ENCODE data around the gene FIBCD1.

The FIBCD1 gene

DNA sequence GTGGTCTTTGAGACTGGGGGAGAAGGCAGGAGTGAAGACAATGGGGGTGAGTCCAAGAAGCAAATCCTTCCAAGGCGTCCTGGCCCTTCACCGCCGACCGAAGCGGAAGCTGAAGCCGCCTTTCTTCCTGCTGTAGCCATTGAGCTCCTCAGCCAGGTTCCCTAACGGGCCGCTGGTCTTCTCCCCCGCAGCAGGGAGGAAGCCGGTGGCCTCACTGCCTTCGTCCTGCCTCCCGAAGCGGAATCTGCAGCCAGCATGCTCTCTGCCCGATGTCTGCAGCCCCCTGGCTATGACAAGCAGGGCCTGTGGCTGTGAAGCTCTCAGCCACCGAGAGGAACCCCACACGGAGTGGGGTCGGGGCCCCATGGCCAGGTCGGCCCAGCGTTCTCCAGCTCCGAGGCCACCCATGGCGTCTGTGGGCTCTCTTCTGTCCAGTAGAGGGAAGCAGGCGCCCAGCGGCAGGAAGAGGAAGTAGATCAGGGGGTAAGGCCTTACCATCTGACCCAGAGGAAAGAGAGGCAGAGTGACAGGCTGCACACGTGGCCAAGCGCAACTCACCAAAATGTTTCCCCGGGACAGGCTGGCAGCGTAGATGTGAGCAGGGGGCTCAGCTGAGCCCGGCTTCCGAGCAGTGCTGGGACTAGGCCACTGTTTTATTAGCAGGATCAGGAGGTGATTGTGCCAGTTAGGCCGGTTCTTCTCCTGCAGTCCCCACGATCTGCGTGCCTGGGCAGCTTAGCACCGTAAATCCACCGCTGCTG is 45.5 kb downstream of the FIBCD1 start:
- peak; percentile 36 to 55 for DNase-seq

DNA sequence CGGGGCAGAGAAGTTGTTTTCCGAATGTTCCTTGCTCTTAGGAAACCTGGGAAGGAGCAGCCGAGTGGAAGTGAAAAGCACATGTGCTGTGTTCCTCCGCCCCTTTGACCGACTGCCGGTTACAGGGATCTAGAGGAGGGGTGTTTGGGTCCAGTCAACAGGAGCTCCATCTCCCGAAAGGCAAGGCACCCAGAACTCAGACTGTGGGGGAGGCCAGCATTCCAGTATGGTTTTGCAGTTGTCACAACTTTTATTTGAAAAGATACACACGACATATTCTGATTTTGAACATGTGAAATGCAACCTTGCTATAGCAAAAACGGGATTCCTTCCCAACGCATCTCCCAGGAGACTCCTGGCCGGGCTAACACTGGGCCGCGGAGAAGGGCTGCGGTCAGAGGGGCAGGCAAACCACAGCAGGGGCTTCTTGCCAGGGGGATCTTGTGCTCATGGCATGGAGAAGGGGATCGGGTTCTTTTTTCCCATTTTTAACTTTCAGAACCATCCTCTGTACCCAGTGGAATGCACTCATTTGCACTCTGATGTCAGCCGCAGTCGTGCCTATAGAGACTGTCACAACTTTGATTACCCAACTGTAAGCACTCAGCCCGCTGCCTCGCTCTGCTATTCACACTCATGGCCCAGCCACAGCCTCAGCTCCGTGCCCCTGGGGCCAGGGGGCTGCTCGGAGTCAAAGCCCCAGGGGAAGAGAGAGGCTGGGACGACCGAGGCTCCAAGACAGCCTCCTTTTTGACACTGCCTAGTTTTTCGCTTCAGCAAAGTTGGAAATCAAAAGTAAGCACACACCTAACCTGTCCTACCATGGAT is 46.4 kb downstream of the FIBCD1 start:
- DNase-seq, result no peak

DNA sequence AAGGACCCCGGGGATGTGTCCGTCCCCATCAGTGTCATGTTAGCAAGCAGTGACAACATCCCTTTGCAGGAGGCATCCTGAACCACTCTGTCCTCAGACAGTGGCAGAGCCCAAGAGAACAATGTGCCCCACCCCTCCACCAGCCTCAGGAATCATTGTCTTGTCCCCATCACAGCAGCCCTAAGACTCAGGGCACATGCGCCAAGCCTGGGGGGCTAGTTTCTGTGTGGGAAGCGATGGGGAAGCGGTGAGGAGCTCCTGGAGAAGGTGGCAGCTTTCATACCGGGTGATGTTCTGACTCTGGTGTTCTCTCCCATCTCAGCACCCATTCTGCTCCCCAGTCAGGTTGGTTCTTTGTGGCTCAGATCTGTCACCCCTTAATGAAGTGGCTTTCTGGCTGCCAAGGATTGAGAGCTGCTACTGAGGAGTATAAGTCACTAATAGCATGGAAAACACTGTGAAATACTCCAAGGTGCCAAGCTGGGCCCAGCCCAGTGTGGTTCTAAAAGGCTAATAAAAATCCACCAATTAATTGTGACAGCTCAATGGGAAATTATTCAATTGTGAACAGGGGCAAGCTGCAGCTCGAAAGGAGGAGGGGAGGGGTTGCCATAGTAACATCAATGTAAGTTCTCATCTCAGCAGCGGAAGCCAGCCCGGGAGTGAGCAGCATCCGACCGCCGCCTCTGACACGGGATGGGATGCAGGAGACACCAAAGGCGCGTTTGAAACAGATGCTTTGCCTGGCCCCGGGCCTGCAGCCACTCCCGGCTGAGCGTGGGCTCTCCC is 47.2 kb downstream of the FIBCD1 start:
- DNase-seq, result no peak

DNA sequence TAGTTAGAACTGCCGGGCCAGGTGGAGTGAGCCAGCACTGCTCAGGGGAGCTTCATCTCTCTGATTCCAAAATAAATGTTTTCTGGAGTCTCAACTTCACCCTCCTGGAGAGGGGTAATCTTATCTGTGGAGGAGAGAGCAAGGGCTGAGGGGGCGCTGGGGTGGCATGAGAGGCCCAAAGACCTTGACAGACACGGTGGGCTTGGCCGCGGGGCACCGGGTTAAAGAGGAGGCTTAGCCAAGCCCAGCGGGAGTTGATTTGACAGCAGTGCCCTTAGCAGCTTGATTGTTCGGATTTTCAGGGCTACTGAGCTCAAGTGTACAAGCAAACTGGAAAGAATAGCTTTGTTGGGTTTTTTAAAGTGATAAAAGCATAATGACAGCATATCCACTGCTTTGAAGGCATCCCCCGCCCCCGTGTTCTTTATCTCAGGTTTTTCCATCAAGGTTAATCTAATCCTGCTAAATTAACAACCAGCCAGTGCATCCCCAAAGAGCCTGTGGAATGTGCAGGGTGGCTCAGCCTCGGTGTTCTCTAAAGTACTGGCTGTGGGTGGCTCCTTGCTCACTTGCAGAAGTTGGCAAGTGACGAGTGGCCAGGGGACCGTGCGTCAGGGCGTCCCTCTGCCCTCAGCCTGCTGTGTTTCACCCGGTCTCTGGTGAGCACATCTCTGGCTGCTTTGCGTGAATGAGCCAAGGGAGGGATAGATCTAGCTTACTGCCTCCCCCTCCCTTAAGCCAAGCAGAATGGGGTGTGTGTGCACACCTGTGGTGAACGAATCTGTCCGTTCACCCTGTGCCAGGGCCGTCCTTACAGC is 48.0 kb downstream of the FIBCD1 start:
- DNase-seq, result no peak

DNA sequence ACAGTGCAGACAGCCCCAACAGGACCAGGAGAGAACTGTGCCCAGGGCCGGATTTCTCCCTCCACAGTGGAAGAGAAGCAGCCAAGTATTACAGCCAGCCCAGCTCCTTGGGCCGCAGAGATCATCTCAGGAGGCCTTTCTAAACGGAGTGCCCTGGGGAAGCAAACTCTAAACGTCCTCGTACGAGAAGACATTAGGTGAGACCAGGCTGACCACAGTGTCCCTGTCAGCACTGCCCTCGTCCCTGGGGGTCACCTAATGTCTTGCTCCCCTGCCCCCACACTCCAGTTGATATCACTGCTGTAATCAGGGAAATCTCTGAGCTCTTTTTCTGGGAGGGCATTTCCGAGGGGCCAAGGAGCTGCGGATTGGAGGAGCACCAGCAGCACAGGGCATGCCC is 48.9 kb downstream of the FIBCD1 start:
- DNase-seq, result no peak

DNA sequence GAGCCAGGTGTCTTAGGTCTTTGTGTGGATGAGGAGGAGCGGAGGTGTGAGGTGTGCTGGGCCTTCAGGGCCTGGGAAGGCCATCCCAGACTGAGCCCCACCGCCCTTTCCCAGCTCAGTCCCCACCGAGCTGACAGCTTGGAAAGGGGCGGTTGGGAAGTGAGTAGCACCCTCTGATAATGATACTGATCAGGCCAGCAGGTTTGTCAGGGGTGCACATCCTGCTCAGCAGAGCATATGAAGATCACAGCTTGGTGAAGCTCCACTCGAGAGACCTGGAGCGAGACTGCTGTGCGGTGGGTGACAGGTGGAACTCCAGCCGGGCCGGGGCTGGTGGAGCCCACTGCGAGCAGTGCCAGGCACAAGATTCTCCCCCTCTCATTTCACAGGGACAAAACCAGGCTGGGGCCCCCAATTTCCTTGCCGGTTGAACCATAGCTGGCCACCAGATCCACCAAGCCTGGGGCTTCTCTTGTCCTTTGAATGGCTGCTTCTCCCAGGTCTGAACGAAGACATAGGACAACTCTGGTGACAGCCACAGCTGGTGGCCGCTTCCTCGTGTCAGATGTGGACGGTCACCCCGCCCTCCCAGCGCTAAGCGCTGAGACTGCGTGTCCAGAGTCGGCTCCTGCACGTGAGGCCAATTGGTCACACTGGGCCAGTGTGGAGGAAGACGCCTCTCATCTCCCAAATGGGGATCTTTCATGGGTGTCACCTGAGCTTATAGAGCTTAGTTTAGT is 50.7 kb downstream of the FIBCD1 start:
- no peak for DNase-seq

DNA sequence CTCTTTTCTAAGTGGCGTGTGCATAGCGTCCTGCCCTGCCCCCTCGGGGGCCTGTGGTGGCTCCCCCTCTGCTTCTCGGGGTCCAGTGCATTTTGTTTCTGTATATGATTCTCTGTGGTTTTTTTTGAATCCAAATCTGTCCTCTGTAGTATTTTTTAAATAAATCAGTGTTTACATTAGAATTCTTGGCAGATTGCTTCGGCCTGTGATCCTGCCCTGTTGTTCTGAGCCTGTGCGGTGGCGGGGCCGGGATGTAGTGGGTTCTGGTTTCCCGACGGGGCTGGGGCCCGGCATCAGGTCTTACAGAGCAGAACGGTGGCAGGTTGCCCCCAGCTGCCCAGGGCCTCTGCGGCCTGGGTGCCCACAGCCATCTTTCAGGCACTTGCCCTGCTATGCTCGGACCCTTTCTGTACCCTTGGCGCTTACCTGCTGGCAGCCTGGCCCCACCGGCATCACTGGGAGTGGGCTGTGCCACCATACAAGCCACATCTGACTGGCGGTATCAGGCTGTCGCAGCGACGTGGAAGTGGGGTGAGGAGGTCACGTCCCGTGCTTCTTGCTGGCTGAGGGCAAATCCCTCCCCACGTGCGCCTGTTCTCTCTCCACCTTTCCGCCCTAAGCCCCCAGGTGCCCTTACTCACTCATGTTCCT is 51.4 kb downstream of the FIBCD1 start:
- DNase-seq, result no peak

DNA sequence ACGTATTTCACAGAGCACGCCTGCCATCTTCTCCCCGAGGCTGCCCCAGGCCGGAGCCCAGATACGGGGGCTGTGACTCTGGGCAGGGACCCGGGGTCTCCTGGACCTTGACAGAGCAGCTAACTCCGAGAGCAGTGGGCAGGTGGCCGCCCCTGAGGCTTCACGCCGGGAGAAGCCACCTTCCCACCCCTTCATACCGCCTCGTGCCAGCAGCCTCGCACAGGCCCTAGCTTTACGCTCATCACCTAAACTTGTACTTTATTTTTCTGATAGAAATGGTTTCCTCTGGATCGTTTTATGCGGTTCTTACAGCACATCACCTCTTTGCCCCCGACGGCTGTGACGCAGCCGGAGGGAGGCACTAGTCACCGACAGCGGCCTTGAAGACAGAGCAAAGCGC is 52.1 kb downstream of the FIBCD1 start:
- no peak for DNase-seq

DNA sequence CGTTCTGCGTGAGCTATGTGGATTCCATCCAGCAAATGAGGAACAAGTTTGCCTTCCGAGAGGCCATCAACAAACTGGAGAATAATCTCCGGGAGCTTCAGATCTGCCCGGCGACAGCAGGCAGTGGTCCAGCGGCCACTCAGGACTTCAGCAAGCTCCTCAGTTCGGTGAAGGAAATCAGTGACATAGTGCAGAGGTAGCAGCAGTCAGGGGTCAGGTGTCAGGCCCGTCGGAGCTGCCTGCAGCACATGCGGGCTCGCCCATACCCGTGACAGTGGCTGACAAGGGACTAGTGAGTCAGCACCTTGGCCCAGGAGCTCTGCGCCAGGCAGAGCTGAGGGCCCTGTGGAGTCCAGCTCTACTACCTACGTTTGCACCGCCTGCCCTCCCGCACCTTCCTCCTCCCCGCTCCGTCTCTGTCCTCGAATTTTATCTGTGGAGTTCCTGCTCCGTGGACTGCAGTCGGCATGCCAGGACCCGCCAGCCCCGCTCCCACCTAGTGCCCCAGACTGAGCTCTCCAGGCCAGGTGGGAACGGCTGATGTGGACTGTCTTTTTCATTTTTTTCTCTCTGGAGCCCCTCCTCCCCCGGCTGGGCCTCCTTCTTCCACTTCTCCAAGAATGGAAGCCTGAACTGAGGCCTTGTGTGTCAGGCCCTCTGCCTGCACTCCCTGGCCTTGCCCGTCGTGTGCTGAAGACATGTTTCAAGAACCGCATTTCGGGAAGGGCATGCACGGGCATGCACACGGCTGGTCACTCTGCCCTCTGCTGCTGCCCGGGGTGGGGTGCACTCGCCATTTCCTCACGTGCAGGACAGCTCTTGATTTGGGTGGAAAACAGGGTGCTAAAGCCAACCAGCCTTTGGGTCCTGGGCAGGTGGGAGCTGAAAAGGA is 53.3 kb downstream of the FIBCD1 start:
- no peak for DNase-seq

DNA sequence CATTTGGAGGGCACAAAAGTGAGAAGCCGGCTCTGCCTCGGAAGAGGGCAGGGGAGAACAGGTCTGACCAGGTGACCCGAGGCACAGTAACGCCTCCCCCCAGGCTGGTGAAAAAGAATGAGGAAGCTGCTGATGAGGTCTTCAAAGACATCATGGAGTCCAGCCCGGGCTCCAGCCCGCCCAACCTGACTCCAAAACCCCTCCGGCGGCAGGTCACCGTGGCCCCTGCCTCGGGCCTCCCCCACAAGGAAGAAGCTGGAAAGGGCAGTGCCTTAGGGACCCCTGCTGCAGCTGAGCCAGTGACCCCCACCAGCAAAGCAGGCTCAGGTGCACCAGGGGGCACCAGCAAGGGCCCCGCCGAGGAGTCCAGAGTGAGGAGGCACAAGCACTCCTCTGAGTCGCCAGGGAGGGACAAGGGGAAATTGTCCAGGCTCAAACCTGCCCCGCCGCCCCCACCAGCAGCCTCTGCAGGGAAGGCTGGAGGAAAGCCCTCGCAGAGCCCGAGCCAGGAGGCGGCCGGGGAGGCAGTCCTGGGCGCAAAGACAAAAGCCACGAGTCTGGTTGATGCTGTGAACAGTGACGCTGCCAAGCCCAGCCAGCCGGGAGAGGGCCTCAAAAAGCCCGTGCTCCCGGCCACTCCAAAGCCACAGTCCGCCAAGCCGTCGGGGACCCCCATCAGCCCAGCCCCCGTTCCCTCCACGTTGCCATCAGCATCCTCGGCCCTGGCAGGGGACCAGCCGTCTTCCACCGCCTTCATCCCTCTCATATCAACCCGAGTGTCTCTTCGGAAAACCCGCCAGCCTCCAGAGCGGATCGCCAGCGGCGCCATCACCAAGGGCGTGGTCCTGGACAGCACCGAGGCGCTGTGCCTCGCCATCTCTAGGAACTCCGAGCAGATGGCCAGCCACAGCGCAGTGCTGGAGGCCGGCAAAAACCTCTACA is 54.2 kb downstream of the FIBCD1 start:
- DNase-seq, result no peak

DNA sequence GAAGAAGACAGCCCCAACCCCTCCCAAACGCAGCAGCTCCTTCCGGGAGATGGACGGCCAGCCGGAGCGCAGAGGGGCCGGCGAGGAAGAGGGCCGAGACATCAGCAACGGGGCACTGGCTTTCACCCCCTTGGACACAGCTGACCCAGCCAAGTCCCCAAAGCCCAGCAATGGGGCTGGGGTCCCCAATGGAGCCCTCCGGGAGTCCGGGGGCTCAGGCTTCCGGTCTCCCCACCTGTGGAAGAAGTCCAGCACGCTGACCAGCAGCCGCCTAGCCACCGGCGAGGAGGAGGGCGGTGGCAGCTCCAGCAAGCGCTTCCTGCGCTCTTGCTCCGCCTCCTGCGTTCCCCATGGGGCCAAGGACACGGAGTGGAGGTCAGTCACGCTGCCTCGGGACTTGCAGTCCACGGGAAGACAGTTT is 54.9 kb downstream of the FIBCD1 start:
- DNase-seq, result no peak

DNA sequence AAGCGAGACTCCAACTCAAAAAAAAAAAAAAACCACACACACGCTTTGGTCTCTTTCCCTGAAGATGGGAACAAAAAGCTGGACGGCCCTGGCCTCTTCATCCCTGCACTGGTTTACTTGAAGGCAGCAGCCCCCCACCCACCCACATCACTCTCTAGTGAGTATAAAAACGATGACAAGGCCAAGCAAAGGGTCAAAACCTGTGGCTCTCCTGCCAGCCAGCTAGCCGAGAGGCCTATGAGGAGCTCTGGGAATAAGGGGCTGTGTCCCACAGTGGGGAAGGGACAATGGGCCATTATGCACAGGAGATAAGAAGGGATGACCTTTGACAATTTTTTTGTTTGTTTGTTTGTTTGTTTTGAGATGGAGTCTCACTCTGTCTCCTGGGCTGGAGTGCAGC is 55.6 kb downstream of the FIBCD1 start:
- DNase-seq, result no peak

DNA sequence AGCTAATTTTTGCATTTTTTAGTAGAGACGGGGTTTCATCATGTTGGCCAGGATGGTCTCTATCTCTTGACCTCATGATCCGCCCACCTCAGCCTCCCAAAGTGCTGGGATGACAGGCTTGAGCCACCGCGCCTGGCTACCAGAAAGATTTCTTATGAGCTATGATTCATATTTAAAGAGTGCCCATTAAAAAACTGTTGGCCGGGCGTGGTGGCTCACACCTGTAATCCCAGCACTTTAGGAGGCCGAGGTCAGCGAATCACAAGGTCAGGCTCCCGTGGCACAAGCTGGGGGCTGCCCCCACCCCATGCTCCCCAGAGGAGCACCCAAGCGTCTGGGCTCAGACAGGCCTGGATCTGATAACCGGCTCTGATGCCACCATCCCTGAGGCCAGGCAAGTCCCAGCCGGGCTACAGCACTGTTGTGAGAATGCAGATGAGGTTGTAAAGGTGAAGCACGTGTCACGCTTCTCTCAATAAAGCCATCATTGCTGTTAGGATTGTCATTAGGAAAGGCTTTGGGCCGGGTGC is 56.3 kb downstream of the FIBCD1 start:
- no peak for DNase-seq

DNA sequence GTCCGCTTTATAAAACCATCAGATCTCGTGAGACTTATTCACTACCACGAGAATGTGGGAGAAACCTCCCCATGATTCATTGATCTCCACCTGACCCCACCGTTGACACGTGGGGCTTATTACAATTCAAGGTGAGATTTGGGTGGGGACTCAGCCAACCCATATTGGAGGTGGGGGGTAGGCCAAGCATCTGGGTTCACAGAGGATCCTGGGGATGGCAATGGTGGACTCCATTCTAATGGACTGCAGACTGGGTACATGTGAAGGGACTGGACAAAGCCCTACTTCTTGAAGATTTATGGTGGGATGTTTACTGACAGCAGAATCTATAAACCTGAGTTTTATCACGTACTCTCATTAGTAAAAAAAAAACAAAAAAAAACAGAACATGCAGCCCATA is 57.5 kb downstream of the FIBCD1 start:
- DNase-seq, result no peak

DNA sequence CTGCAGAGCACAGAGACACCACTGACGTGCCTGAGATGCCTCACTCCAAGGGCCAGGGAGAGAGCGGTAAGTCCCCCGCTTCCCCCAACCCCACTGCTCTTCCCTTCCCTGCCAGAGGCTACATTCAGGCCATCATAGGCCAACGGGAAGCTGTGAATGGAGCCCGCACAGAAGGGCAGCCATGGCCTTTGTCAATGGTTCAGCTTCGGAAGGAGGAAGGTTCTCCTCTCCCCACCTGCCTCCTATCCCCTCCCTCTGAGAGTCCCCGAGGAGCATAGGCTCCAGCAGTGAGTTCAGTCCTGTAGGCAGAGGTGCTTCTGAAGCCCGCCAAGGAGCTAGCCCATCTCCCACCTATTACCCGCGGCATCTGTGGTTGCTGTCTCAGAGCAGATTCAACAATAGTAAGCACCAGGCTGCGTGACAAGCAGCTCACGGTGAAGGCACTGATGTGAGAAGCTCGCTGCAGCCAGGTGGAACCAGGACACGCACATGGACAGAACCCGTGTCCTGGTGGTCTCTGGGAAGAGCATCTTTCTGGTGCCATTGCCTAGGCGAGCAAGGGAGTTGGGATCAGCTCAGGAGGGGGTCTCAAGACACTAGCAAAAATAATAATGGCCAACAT is 58.3 kb downstream of the FIBCD1 start:
- no peak for DNase-seq

DNA sequence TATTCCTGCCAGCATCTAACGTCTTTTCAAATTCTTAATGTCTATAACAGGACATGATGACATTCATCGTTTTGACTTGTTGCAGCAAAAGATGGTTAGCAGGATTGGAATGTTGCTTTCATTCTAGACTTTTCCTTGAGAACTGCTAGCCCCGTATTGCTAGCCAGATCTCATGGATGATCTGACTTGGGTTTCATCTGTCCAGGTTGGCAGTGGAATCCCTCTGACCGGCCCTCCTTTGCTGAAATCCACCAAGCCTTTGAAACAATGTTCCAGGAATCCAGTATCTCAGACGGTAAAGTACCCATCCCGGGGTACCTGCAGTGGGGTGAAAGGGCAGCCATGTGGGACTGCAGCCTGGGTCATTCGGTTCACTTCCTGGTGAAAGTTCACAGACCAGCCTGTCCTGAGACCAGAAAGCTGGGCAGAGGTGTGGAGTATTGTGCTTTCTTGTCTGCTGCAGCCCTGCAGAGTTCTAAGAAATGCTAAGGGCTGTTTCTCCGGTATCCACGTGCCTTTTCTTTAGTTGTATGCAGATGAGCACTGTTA is 59.1 kb downstream of the FIBCD1 start:
- no peak for DNase-seq

DNA sequence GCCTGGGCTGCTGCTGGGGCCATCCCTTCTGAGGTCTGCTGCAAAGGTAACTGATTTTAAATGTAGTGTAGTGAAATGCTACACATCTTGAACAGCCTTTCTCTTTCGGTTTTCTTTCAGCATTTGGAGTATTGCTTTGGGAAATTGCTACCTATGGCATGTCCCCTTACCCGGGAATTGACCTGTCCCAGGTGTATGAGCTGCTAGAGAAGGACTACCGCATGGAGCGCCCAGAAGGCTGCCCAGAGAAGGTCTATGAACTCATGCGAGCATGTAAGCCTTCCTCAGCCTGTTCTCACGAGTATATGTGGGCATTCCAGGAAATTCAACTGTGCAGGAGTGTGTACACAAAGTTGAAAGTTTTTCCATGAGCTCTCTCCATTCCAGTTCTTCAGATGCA is 60.8 kb downstream of the FIBCD1 start:
- DNase-seq, result no peak

DNA sequence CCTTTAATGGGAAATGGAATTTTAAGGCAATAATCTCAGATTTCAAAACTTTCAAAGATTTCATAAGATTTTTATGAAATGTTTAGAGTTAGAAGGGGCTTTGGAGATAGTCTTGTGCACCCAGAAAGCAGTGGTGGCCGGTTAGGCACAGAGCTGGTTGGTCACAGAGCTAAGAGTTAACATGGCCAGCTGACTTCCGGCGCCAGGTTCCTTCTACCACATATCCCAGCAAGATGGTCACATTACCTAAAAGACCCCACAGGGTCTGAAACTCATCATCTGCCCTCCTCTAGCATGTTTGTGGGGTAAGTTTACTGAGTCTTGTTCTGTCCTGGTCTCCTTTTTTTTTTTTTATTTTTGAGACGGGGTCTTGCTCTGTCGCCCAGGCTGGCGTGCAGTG is 61.7 kb downstream of the FIBCD1 start:
- DNase-seq, result no peak

All from bone marrow (tissue), 2 donors.